HepG2 (cell line): Measurements from ENCODE around the gene WWTR1. TPM values are rescaled to one million over a fixed set of nuclear protein-coding genes. Genes with fewer than 3 reads are reported as not detected.

Source experiments
- IKZF5 ChIP-seq: IDR thresholded peaks from 2 replicates; pipeline ENCODE4 v1.6.1; 2018; ENCODE audit warnings: missing genetic modification reagents, mild to moderate bottlenecking, missing compliant biosample characterization
- KIAA2018 ChIP-seq: sonication (generic); formaldehyde crosslinking; IDR thresholded peaks from 2 replicates; pipeline ENCODE4 v1.5.0; 2020; ENCODE audit warnings: mild to moderate bottlenecking, missing genetic modification reagents, borderline replicate concordance
- KMT2A ChIP-seq: sonication (generic); formaldehyde crosslinking; IDR thresholded peaks from 2 replicates; pipeline ENCODE4 v1.4.0; 2020; ENCODE audit warnings: missing genetic modification reagents
- PHB2 ChIP-seq: fragments of 450-650 bp; IDR thresholded peaks from 2 replicates; pipeline ENCODE4 v1.6.1; 2018; ENCODE audit not compliant: partially characterized antibody
- TBP ChIP-seq: sonication (generic); formaldehyde crosslinking; IDR thresholded peaks from 2 replicates; pipeline ENCODE4 v1.5.0; 2020; ENCODE audit warnings: missing genetic modification reagents
- USF2 ChIP-seq, 2 experiments: sonication (generic) in 1 of 2; formaldehyde crosslinking in 1 of 2; IDR thresholded peaks; 2 replicates each; pipeline versions ENCODE4 v1.5.1 to v1.6.1; 2011 to 2020; ENCODE audit warnings: borderline replicate concordance in 1 of 2, low read depth in 1 of 2, low read length in 1 of 2, mild to moderate bottlenecking in 1 of 2, missing genetic modification reagents in 1 of 2, moderate library complexity in 1 of 2
- ZNF615 ChIP-seq: sonication (generic); formaldehyde crosslinking; IDR thresholded peaks from 2 replicates; pipeline ENCODE4 v1.5.0; 2020; ENCODE audit warnings: mild to moderate bottlenecking, missing genetic modification reagents, borderline replicate concordance
- polyA plus RNA-seq, 8 experiments: library from polyadenylated mRNA; depleted of rRNA in 3 of 8; stranded (reverse) in 7 of 8; unstranded in 1 of 8; fragments of >200 nt; fragmentation: Illumina TruSeq in 4 of 8; extraction: Trizol in 4 of 8; gene quantifications; 2 replicates each; pipeline versions ENCODE4 v1.2.1 to v1.2.3, GENCODE V29; 2011 to 2016; ENCODE audit warnings: low read depth in 4 of 8, missing spikeins in 1 of 8, mixed read lengths in 1 of 8; ENCODE audit not compliant: insufficient read depth in 1 of 8
- total RNA-seq, 5 experiments: library from RNA; depleted of rRNA; stranded (reverse); fragments of >200 nt; fragmentation: Illumina TruSeq; extraction: Trizol; gene quantifications; 2 replicates each; pipeline ENCODE4 v1.2.3, GENCODE V29; 2016; ENCODE audit warnings: low read depth in 1 of 5

The WWTR1 gene
- total and polyA plus RNA-seq, 2 of the 13 experiments (the other 11 are each of a cell fraction or from before 2014, with no cell fraction given), result 19.7 to 139 TPM

- TF ChIP-seq KIAA2018, result no peak
- TF ChIP-seq KMT2A (CRISPR knock-in tag), result no peak
- no peak for TF ChIP-seq PHB2
- TF ChIP-seq TBP (CRISPR knock-in tag), result no peak
- TF ChIP-seq IKZF5 (CRISPR knock-in tag), result no peak
- no peak for TF ChIP-seq USF2 (IDR thresholded peaks at IDR 0.05; ENCODE audit: low read depth, low read length)
- TF ChIP-seq USF2 (CRISPR knock-in tag; IDR thresholded peaks at IDR 0.05; ENCODE audit: borderline replicate concordance), result peak; percentile 20; the same call in 1 of the 2 replicates
- TF ChIP-seq ZNF615, result no peak
- TF ChIP-seq, all 625 proteins: peak for 5
Observed at GRCh38 chr3:149507491-149508324, 150.1 kb downstream of the WWTR1 start (continued).
